Activated naive CD8-positive, alpha-beta T cell treated with anti-CD3 and anti-CD28 coated beads for 36 hours (primary cell): Measurements from ENCODE around the gene IDUA. TPM values are rescaled to one million over a fixed set of nuclear protein-coding genes. Genes with fewer than 3 reads are reported as not detected.

Source experiments
- DNase-seq: peaks from one replicate; pipeline ENCODE4 v3.0.0; 2021
- H3K27ac Mint-ChIP-seq: one replicate; pipeline ENCODE4 v1.8.0; 2022; ENCODE audit warnings: mild to moderate bottlenecking, moderate library complexity, mixed read lengths
- H3K27me3 Mint-ChIP-seq: one replicate; pipeline ENCODE4 v1.8.0; 2022; ENCODE audit warnings: mild to moderate bottlenecking, mixed read lengths
- H3K36me3 Mint-ChIP-seq: one replicate; pipeline ENCODE4 v1.8.0; 2021; ENCODE audit warnings: mild to moderate bottlenecking, mixed read lengths
- H3K4me1 Mint-ChIP-seq: one replicate; pipeline ENCODE4 v1.8.0; 2021; ENCODE audit warnings: mixed read lengths
- H3K4me3 Mint-ChIP-seq: one replicate; pipeline ENCODE4 v1.8.0; 2022; ENCODE audit warnings: mild to moderate bottlenecking, moderate library complexity, mixed read lengths
- H3K9me3 Mint-ChIP-seq: one replicate; pipeline ENCODE4 v1.8.0; 2022; ENCODE audit warnings: mixed read lengths
- total RNA-seq, 2 experiments: library from RNA; stranded (reverse); gene quantifications; one replicate each; pipeline ENCODE4 v1.2.3, GENCODE V29; 2021

Gene IDUA
- total RNA-seq, 2 experiments from 2014 or later: 6.6 to 7.1 TPM

- no peaks in the 10 kb centered on the region for H3K27me3 Mint-ChIP-seq
- H3K4me1 Mint-ChIP-seq: peaks cover 13% of the 10 kb centered on the region
- H3K27ac Mint-ChIP-seq: no peak overlapping the region
- DNase-seq: no peak
- peak overlapping the region; percentile 76 for H3K4me3 Mint-ChIP-seq
- no peaks in the 10 kb centered on the region for H3K36me3 Mint-ChIP-seq
- H3K9me3 Mint-ChIP-seq: no peaks in the 10 kb centered on the region
Observed at GRCh38 chr4:987624-988513, 1.0 kb downstream of the IDUA start.

DNA sequence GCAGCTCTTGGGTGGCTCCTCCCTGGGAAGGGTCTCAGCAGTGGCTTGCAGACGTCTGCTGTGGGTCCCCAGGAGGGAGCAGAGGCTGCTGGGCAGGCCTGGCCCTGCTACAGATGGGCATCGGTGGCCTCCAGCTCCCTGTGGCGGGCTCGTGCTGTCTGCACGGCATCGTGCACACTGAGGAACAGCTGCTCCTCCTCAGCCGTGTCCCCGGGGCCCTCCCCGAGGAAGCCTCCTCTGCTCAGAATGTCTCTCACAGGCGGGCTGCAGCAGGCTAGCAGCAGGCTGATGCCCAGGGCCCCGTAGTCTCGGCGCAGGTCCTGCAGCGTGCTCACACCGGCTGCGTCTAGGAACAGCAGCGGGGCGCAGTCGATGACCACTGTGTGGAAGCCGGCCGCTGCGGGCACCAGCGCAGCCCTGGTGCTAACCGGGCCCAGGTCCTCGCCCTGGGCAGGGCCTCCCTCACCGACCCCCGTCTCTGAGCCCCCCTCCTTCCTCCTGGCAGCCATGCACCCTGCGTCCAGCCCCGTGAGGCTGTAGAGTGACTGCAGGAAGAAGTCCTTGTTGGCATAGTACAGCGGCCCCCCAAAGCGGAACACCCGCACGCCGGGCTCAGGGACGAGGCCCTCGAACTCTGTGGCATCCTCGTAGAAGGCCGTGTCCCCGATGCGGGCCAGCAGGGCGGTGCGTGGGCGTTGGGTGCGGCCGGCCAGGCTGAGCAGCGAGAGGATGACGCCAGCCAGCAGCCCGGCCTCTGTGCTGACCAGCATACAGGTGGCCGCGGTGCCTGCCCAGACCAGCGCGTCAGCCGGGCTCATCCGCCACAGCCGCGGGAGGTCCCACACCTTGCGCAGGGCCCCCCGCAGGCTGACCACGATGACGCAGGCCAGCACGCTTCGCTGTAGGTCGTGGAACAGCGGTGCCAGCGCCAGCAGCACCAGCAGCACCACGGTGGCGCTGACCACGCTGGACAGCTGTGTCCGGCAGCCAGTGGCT, 2.2 kb downstream of the IDUA start:
- Mint-ChIP-seq H3K9me3 (no peaks in the 10 kb centered on the region), H3K4me1 (peaks cover 13% of the 10 kb centered on the region), H3K27ac (no peak overlapping the region), H3K27me3 (no peaks in the 10 kb centered on the region), H3K4me3 (no peak overlapping the region), H3K36me3 (no peaks in the 10 kb centered on the region)
- DNase-seq: no peak

GRCh38 chr4:989722-990471, 3.1 kb downstream of the IDUA start:
- H3K27me3 Mint-ChIP-seq: no peaks in the 10 kb centered on the region
- H3K9me3 Mint-ChIP-seq: no peaks in the 10 kb centered on the region
- peaks cover 11% of the 10 kb centered on the region for H3K4me1 Mint-ChIP-seq
- H3K36me3 Mint-ChIP-seq: no peaks in the 10 kb centered on the region
- no peak overlapping the region for H3K4me3 Mint-ChIP-seq
- H3K27ac Mint-ChIP-seq: no peak overlapping the region
- DNase-seq: no peak

DNA sequence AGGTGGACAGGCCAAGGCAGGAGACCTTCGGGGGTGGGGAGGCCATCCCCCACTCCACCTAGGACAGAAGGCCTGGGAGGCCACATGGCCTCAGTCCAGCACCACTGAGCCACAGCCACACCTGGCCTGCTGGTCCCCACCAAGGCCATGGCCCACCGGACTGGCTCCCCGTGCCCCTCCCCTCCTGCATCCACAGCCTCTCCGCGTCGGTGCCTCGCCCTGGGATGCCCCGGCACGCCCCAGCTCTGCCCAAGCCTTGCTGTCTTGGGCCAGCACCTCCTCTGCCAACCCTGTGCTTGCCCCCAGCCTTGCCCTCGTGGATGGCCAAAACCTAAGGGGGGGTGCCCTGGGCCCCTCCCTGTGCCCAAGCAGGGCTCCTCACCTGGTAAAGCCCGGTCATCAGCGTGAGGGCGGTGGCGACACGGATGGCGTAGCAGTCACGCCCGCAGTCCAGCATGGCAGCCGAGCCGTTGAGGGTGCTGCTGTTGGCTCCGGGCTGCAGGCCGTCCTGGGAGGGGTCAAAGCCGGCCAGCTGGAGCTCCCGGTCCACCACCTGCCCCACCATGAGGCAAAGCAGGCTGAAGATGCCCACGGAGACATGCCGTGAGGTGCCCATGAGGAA, 4.0 kb downstream of the IDUA start:
- Mint-ChIP-seq H3K4me1 (peaks cover 5% of the 10 kb centered on the region), H3K9me3 (no peaks in the 10 kb centered on the region), H3K36me3 (no peaks in the 10 kb centered on the region), H3K4me3 (no peak overlapping the region), H3K27me3 (no peaks in the 10 kb centered on the region), H3K27ac (no peak overlapping the region)
- DNase-seq: no peak

- Mint-ChIP-seq H3K4me1 (no peaks in the 10 kb centered on the region), H3K9me3 (no peaks in the 10 kb centered on the region), H3K4me3 (no peak overlapping the region), H3K36me3 (no peaks in the 10 kb centered on the region), H3K27ac (no peak overlapping the region), H3K27me3 (peaks cover under 1% of the 10 kb centered on the region)
- no peak for DNase-seq
Observed at GRCh38 chr4:991451-992296, 4.8 kb downstream of the IDUA start.

DNA sequence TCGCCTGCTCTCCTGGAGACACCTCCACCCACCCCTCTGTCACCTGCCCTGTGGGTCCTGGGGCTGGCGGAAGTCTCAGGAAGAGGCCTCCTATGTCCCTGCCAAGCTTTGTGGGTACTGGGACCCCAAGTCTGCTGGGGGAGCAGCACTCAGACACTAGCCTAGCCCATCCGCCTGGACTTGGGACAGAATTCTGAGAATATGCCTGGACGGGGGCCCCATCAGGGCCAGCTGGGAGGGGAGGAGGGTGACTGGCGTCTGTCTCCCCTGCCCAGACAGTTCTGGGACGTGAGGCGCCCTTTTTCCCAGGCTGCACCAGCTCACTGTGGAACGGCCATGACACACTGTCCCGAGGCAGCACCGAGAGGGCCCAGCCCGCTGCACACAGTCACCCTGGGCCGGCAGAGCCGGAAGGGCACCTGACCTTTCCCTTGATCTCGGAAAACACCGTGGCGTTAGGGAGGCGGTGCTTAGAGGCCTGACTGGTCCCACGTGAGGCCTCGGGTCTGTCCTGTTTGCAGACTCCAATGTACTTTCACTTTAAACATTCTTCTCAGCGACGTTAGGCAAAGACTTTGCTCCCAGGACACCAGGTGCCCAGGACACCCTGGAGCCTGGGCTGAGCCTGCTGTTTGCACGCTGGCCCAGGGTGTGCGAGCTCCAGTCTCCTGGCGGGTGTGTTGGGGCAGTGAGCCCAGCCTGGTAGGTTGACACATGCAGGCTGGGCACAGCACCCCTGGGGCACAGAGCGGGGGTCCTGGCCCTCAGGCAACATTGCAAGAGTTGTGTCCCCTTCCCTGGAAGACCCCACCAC, 5.7 kb downstream of the IDUA start:
- Mint-ChIP-seq H3K27me3 (peaks cover 5% of the 10 kb centered on the region), H3K4me3 (no peak overlapping the region), H3K9me3 (no peaks in the 10 kb centered on the region), H3K36me3 (no peaks in the 10 kb centered on the region), H3K4me1 (no peaks in the 10 kb centered on the region), H3K27ac (no peak overlapping the region)
- no peak for DNase-seq

GRCh38 chr4:993111-994029, 6.5 kb downstream of the IDUA start, which contains the start of gene SLC26A1:
SLC26A1 (minus strand) TSS chr4:993404; CDS start chr4:991703, 1,701 bp downstream.
- Mint-ChIP-seq H3K27ac (no peak within 1 kb of the TSS), H3K27me3 (peaks cover 11% of the 10 kb centered on the region), H3K4me1 (peaks cover under 1% of the 10 kb centered on the region), H3K36me3 (no peaks in the 10 kb centered on the region), H3K4me3 (no peak within 1 kb of the TSS), H3K9me3 (no peaks in the 10 kb centered on the region)
- DNase-seq: no peak

DNA sequence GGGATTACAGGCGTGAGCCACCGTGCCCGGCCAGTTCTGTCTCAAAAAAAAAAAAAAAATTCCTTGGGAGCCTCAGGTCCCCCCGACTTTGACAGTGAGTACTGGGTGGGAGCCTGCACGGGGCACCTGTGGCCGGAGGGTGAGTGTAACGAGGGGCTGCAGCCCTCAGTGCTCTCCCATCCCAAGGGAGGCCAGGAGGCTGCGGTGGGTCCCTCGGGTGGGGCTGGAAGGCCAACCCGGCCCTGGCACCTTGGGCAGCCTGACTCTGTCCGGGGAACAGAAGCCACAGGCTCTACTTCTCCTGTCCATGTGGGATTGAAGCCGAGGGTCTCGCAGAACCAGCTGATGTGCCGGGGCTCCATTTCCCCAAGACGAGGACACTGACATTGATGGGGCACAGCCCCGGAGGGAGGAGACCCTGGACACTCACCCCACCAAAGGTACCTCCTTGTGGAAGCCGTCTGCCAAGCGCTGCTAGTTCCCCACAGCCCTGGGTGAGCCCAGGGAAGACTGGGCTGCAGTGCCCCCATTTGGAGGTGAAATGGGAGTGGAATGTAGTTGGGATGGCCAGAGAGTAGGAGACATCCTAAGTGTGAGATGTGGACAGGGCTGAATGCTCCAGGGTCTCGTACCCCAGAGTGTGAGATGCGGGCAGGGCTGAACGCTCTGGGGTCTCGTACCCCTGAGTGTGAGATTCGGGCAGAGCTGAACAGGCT, 8.6 kb downstream of the IDUA start:
- Mint-ChIP-seq H3K4me1 (peaks cover 2% of the 10 kb centered on the region), H3K4me3 (no peak overlapping the region), H3K9me3 (no peaks in the 10 kb centered on the region), H3K27ac (no peak overlapping the region), H3K27me3 (peaks cover 22% of the 10 kb centered on the region), H3K36me3 (no peaks in the 10 kb centered on the region)
- DNase-seq: no peak

GRCh38 chr4:996030-996996, 9.5 kb downstream of the IDUA start:
- no peak for DNase-seq
- H3K27ac Mint-ChIP-seq: no peak overlapping the region
- no peaks in the 10 kb centered on the region for H3K9me3 Mint-ChIP-seq
- no peak overlapping the region for H3K4me3 Mint-ChIP-seq
- peaks cover 30% of the 10 kb centered on the region for H3K27me3 Mint-ChIP-seq
- no peaks in the 10 kb centered on the region for H3K36me3 Mint-ChIP-seq
- peaks cover 2% of the 10 kb centered on the region for H3K4me1 Mint-ChIP-seq

GRCh38 chr4:996997-997374, 10.1 kb downstream of the IDUA start:
- H3K9me3 Mint-ChIP-seq: no peaks in the 10 kb centered on the region
- H3K4me3 Mint-ChIP-seq: no peak overlapping the region
- no peak for DNase-seq

More at GRCh38 chr4:996997-997374, 10.1 kb downstream of the IDUA start:
- Mint-ChIP-seq H3K4me1 (peaks cover 2% of the 10 kb centered on the region), H3K27ac (no peak overlapping the region), H3K36me3 (no peaks in the 10 kb centered on the region), H3K27me3 (peaks cover 34% of the 10 kb centered on the region)
